Mammary epithelial cell (primary cell): ENCODE measurements around the gene HNRNPDL.

Experiments used
- EZH2 ChIP-seq: IDR thresholded peaks from 2 replicates; pipeline ENCODE4 v1.6.1; 2012; ENCODE audit warnings: low read length, inconsistent platforms, borderline replicate concordance
- TF ChIP-seq, protein P1 (sequence below), 2 donors: IDR thresholded peaks in 1 of 2; conservative IDR thresholded peaks in 1 of 2; 2 replicates each; pipeline ENCODE4 v1.5.1; 2011 to 2012; ENCODE audit warnings: inconsistent platforms in 2 of 2, low read length in 2 of 2, mild to moderate bottlenecking in 2 of 2, control low read depth in 1 of 2, low read depth in 1 of 2; ENCODE audit not compliant: insufficient read depth in 1 of 2; ENCODE audit errors: extremely low read depth in 1 of 2

DNA sequence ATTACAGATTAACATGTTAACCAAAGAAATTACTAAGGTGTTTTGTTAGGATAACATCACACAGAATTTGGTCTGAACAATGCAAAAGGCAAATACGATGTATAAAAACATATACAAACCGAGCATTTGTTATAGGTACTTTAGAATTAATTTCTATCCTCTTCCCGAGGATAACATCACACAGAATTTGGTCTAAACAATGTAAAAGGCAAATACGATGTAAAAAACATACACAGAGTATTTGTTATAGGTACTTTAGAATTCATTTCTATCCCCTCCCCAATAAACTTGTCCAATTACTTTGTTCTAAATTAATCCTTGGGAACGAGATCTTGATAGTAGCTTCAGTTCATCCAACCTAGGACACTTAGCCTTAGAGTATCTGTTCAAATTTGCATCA is 7.6 kb downstream of the HNRNPDL start:
- TF ChIP-seq, protein P1, sequence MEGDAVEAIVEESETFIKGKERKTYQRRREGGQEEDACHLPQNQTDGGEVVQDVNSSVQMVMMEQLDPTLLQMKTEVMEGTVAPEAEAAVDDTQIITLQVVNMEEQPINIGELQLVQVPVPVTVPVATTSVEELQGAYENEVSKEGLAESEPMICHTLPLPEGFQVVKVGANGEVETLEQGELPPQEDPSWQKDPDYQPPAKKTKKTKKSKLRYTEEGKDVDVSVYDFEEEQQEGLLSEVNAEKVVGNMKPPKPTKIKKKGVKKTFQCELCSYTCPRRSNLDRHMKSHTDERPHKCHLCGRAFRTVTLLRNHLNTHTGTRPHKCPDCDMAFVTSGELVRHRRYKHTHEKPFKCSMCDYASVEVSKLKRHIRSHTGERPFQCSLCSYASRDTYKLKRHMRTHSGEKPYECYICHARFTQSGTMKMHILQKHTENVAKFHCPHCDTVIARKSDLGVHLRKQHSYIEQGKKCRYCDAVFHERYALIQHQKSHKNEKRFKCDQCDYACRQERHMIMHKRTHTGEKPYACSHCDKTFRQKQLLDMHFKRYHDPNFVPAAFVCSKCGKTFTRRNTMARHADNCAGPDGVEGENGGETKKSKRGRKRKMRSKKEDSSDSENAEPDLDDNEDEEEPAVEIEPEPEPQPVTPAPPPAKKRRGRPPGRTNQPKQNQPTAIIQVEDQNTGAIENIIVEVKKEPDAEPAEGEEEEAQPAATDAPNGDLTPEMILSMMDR (conservative IDR thresholded peaks at IDR 0.05 in 1 of 2, IDR thresholded peaks at IDR 0.05 in 1 of 2; ENCODE audit: extremely low read depth in 1 of 2, insufficient read depth in 1 of 2, low read depth in 1 of 2, low read length in 2 of 2) = no peak
- no peak for TF ChIP-seq EZH2
